ENCODE results near the gene CSAG2.

CSAG2 gene

GRCh38 chrX:152658302-152658701, 50.8 kb downstream of the CSAG2 start:
- DNase-seq: no peak
